GM18526 (cell line): ENCODE data around the gene OR11G2.

ENCODE experiments used
- POLR2A ChIP-seq: IDR thresholded peaks from 3 replicates; pipeline ENCODE4 v1.6.1; 2011; ENCODE audit not compliant: insufficient read length; ENCODE audit errors: extremely low read depth

Gene OR11G2

DNA sequence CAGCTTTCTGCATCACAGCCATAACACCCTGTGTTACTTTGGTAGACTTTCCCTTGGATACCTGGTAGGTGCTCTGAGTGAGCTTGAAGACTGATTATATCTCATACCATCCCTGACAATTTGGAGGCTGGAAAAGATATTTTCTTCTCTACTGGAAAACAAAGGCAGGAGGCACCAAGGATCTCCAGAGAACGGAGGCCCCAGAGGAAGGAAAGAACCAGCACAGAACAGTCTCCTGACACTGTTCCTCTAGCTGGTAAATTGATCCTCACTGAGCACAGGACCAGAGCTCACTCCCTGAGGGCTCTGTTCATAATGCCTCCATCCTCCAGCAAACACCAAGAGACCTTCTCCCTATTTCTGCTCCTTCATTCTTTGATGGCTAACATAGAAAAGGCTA lies at the start of gene OR11G2:
OR11G2 (plus strand) TSS at position 301 of the 400 bp plus-strand sequence. CDS start 6,542 bp downstream, outside the sequence.
- TF ChIP-seq POLR2A = no peak

GRCh38 chr14:20143911-20144310 lies 46.8 kb upstream of the OR11G2 start:
- no peak for TF ChIP-seq POLR2A

DNA sequence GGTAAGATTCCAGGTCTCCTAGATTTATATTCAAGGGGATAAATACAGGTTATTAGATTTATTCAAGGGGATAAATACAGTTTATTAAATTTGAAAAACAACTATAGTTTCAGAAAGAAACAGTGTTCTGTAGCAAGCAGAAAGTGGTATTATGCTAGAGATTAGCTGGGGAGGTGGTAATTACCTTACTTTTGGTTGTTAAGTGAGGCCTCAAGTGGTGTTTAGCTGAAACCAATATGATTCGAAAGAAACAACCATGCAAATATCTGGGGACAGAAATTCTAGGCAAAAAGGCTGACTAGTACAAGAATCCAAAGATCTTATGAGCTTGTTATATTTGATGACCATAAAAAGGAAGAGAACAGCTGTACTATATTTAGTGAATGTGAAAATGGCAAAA lies 45.9 kb upstream of the OR11G2 start:
- TF ChIP-seq POLR2A = no peak

- TF ChIP-seq POLR2A = no peak
Observed at GRCh38 chr14:20164462-20164861, 26.2 kb upstream of the OR11G2 start.

DNA sequence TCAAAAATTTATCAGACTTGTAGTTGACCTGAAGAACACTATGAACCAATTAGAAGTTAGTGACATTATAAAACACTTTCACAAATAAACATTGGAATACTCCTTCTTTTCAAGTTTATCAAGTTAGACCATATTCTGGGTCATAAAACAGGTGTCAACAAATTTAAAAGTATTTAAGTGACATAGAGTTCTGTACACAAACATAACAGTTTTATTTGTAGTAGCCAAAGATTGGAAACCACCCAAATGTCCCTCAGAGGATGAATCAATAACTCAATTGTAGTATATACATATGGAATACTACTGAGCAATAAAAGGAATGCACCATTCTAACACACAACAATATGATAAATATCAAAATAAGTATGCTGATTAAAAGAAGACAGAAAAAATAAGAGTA lies 23.6 kb upstream of the OR11G2 start:
- TF ChIP-seq POLR2A = no peak

DNA sequence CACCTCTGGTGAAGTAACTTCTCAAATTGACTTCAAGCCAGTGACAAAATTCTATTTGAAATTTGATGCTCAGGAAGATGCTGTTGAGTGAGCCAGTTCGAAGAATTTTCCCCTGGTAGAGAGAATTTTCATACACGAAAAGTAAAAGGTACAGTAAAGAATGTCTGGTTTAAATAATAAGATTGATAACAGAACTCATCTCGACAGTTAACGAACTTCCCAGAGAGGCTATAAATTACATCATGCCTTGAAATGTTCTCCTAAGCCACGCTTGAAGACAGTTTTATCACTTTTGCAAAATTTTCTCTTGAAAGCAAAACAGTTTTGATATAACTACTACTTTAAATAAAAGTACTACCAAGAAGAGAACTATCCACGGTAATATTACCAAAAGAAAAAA lies 14.4 kb upstream of the OR11G2 start:
- no peak for TF ChIP-seq POLR2A

DNA sequence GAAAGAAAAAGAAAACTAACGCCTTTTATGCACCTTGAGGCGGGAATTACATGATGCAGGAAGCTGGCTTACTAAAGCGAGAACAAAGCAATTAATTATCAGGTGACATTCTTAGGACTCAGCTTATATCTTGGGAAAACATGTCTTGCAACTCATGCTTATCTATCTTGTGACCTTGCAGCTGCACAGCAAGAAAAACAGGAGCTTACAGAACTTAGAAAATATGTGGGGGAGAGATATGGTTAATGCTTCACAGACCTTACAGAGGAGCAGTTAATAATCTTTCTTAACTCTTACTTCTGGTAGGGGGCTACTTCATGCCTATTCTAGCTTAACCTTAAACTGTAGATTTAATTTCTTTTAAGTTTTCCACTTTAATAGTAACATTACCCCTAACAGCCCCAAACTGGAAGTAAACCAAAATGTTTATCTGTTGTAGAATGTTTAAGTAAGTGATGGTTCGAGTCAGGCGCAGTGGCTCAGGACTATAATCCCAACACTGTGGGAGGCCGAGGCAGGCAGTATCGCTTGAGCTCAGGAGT lies 13.2 kb upstream of the OR11G2 start:
- no peak for TF ChIP-seq POLR2A

GRCh38 chr14:20179218-20179617 lies 11.5 kb upstream of the OR11G2 start:
- TF ChIP-seq POLR2A = no peak

GRCh38 chr14:20179880-20180279 lies 10.8 kb upstream of the OR11G2 start:
- TF ChIP-seq POLR2A = no peak

- no peak for TF ChIP-seq POLR2A
Observed at GRCh38 chr14:20180486-20180885, 10.2 kb upstream of the OR11G2 start.

- no peak for TF ChIP-seq POLR2A
Observed at GRCh38 chr14:20184181-20184580, 6.5 kb upstream of the OR11G2 start.

DNA sequence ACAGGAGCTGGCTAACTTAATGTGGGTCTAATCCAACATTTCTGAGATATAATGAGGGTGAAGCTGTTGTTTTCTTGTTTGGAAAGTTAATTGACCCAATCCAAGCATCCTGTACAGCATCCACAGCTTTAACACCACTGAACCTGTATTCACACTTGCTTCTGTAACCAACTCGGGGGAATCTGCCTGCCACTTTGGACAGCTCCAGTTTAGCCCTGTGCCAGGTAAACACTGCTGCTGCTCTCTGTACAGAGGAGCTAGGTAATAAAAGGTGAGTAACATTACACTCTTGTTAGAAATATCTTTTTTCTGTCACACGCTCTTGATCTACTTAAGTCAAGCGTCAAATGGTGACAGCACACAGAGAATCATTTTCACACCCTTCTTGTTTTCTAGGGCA lies 700 bp downstream of the OR11G2 start:
- TF ChIP-seq POLR2A = no peak

GRCh38 chr14:20194101-20194500 lies 3.4 kb downstream of the OR11G2 start:
- no peak for TF ChIP-seq POLR2A

DNA sequence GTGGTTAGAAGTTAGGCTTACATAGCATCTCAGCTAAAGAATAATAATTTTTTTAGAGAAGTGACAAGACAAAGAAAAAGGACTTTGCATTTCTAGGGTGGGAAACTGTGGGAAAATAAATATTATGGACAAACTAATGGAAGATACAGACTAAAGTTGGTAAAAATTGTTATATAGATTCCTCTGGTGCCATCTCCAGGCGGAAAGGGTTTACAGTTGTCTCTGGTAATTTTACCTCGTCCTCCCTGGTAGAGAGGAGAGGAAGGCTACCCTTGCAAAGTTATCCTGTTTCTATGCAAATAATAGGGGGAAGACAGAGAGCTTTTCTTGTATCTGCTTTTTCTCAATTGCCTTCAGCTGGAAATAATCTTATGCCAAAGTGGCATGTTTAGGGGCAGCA lies 5.2 kb downstream of the OR11G2 start:
- no peak for TF ChIP-seq POLR2A

- no peak for TF ChIP-seq POLR2A
Observed at GRCh38 chr14:20197459-20197858, 6.8 kb downstream of the OR11G2 start.

DNA sequence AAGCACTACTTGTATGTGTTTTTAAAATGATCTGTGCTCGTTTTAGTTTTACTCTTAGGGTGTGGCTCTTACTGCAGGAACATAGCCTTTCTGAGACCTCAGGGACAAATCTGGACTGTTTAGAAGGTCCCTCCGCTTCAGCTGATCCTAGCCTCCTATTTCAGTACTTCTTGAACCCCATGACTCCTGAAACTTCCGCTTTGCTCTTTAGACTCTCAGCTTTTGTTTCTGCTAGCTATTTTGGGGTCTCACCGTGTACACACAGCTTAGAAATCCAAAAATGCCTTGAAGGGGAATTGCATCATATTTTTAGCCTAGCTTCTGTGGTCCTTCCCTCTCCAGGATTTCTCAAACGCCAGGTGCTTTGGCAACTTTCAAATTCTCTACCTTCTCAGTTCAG lies 8.3 kb downstream of the OR11G2 start:
- no peak for TF ChIP-seq POLR2A

GRCh38 chr14:20204721-20205120 lies 14.0 kb downstream of the OR11G2 start:
- TF ChIP-seq POLR2A = no peak

GRCh38 chr14:20209595-20209994 lies 18.9 kb downstream of the OR11G2 start:
- TF ChIP-seq POLR2A = no peak
